ENCODE measurements around the gene OBSCN.

Gene OBSCN

DNA sequence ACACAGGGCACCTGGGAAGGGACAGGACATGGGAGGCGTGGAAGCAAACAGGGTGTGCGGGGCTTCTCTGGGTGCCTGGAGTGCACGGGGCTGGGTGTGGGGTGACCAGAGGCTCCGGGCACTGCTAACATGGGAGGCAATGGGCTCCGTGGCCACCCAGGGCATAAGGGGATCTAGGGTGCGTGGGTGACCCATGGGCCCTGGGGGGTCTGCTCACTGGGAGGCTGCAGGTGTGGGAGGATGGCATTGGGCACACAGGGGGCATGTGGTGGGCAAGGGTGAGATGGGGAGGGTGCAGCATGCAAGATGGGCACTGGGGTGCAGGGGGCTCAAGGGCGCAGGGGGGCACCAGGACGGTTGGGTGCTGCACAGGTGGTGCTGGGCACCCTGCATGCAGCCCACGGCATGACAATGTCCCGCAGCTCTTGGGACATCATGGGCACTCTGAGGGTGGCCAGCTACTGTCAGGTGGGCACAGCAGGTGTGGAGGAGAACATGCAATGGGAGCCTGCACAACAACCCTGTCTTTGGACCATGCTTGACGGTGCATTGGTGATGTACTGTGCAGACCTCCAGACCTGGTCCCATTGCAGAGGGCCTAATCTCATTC lies 183.7 kb downstream of the OBSCN start:
- no peak for DNase-seq

DNA sequence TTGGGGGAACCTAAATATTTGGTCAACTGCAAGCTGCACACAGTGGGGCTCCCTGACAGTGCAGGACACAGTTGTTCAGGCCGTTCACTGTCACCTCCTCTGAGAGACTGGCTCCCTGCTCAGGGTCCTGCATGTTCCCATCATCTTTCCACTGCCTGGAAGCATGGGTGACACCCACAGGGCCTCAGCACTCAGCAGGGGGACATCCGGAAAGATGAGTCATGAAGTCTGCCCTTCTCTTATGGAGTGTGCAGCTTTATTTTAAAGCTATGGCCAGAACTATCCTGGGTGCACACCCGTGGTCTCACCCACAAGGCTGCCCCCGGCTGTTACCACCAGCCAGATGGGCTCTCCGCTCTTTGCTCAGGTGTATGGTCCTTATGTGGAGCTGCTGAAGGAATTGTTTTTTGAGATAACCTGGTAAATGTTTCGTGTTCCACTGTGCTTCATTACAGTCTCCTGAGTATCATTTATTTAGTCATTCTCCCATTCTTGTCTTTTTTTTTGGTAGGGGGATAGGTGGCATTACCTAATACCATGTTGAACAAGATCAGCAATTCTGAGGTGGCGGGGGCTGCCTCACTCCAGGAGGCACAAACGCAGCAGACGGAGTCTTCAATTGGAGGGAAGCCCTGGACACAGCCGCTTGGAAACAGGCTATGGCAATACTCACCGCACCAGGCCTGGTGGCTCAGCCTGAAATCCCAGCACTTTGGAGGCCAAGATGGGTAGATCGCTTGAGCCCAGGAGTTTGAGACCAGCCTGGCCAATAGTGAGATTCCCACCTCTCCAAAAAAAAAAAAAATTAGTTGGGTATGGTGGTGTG lies 184.5 kb downstream of the OBSCN start:
- DNase-seq: no peak

- no peak for DNase-seq
Observed at GRCh38 chr1:228393268-228393701, 185.4 kb downstream of the OBSCN start.

DNA sequence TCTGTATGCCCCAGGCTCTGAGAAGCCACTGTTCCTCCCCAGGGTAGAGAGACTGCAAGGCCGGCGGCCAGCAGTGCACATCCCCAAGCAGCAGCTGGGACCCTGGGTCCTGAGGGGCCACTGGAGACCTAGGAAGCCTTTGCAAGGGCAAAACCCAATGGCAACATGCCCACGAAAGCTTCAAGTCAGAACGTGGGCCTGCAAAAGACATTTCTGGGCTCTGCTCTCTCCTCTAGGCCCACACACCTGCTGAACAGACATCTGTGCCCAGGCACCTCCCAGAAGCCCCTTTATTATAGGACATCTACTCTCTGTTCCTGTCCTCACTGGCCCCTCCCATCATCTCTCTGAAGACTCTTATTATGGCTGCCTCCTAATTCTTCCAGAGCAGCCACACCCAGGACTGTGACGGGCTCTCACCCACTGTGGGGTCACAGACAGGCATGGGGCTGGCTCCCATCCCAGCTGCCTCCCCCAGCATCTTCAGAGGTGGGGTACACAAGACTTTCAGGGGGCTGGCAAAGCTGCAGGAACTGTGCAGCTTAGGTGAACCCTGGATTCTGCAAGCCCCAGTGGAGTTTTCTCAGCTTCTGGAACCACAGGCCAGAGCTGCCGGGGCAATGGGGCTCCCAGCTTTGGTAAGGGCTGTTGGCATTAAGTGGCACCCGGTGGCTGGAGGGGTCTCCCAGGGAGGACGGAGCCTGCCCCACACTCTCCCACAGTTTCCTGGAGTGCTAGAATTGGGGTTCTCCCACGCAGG lies 186.1 kb downstream of the OBSCN start:
- no peak for DNase-seq

- no peak for DNase-seq
Observed at GRCh38 chr1:228394571-228395394, 186.9 kb downstream of the OBSCN start.

- DNase-seq: no peak
Observed at GRCh38 chr1:228396770-228397662, 189.2 kb downstream of the OBSCN start.

- DNase-seq: no peak
Observed at GRCh38 chr1:228397966-228398365, 190.1 kb downstream of the OBSCN start.

DNA sequence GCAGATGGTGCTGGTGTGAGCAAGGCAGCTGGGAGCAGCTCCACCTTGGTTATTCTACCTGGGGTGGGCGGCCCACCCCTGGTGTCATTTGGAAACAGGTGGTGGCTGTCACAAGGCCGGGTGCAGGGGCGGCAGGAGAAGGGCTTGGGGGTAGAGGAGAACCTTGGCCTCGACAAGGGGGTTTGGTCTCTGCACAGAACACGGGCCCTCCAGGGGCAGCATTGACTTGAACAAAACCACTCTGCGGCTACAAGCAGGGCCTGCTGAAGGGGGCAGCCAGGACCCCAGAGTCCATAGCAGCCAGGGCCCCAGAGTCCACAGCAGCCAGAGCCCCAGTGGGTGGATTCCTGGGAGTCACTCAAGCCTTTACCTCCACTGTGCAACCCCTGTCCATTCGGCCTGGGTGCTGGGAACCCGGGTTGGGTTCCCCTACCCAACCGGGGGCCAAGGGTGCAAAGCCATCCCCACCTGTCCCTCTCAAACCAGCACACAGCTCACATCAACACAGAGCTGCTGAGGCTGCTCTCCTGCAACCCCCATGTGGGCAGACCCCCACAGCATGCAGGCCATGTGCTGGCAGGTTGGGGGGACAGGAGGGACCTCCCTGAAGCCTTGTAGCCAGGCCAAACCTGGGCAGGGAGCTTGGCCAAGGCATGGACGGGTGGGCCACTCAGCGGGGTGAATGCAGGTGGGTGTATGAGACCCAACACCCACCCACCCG lies 191.1 kb downstream of the OBSCN start:
- no peak for DNase-seq

DNA sequence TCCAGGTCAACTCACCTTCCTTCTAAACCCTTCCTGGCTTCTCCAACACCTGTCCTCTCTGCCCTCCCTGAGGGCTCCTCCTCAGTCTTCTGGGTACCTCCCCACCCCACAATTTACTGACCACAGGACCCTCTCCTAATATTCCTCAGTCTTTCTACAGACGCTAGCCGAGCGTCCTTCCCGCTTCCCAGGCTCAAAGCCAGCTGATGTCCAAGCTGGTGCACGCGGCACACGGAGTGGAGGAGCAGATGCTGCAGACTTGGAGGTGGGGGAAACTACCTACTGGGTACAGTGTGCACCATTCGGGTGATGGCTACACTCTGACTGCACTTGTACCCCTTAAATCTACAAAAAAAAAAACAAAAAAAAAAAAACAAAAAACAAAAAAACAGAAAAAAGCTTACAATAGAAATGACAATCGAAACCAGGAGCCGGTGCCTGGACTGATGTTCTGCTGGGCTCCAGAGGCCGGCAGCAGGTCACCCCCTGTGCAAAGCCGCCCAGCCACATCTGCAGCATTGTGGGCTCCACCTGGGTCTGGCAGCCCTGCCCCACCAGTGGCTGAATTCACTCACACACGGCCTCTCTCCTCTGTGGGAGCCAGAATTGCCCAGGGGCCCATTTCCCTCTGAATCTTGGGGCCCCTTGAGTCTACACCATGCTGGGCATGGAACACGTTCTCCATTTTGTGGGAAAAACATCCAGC lies 191.8 kb downstream of the OBSCN start:
- DNase-seq: no peak

DNA sequence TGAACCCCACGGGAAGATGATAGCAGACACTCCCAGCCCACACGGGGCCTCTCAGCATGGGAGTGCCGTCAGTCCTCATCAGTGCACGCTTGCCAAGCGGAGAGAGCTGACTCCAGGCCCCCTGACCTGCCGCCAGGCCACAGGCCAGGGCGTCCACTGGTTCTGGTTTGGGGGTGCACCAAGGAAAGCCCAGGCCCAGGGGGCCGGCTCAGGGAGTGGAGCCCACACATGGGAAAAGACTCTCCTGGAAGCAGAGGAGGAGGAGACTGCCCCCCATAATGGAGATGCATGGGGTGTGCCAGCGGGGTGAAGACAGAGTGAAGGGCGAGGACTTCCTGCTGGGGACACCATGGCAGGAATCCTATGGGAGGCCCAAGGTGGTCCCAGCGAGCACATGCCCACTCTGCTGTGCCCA lies 192.4 kb downstream of the OBSCN start:
- DNase-seq: no peak

- no peak for DNase-seq
Observed at GRCh38 chr1:228400692-228401454, 193.0 kb downstream of the OBSCN start.

- no peak for DNase-seq
Observed at GRCh38 chr1:228401782-228402640, 194.2 kb downstream of the OBSCN start.

DNA sequence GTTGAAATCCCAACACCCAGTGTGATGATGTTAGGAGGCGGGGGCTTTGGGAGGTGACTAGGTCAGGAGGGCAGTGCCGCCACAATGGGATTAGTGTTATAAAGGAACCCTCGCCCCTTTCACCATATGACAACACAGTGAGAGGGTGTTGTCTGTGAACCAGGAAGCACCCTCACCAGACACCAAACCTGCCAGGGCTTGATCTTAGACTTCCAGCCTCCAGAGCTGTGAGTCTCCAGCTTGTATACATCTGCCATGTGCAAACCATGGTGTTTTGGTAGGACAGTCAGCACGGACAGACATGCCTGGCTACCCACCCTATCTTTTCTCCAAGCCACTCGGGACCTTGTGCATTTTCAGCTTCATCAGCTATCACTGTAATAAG lies 194.8 kb downstream of the OBSCN start:
- no peak for DNase-seq

- no peak for DNase-seq
Observed at GRCh38 chr1:228403231-228403631, 195.4 kb downstream of the OBSCN start.

- DNase-seq: peak in 1 of 6 experiments; percentile 16
Observed at GRCh38 chr1:228404107-228404720, 196.4 kb downstream of the OBSCN start.

GRCh38 chr1:228405200-228405978 lies 197.5 kb downstream of the OBSCN start:
- no peak for DNase-seq

- peak in 1 of 6 experiments; percentile 32 for DNase-seq
Observed at GRCh38 chr1:228405979-228406228, 198.1 kb downstream of the OBSCN start.

Measured in stimulated activated naive CD4-positive, alpha-beta T cell (primary cell).